H1 (cell line): Measurements from ENCODE around the gene RAPH1. TPM values are rescaled to one million over a fixed set of nuclear protein-coding genes. Genes with fewer than 3 reads are reported as not detected.

Source experiments
- CTCF ChIA-PET: fragments of 300-600 bp; sonication (Branson Sonifier 250); formaldehyde crosslinking; loops from one replicate; lab custom pipeline; 2021; ENCODE audit not compliant: partially characterized antibody; lab: Charles Lee
- POLR2A ChIA-PET: fragments of 300-600 bp; sonication (Branson Sonifier 250); formaldehyde crosslinking; loops from one replicate; lab custom pipeline; 2021; ENCODE audit warnings: inconsistent platforms; ENCODE audit not compliant: partially characterized antibody; lab: Charles Lee
- DNase-seq, 2 experiments: peaks; one replicate each; pipeline versions ENCODE4 v3.0.0 to v3.0.0-alpha.2; 2010 to 2022; ENCODE audit warnings: low spot score in 2 of 2, low read depth in 1 of 2, mixed read lengths in 1 of 2
- FAIRE-seq: peaks from 2 replicates; lab custom pipeline; 2011; peaks lifted over from hg19 to GRCh38; lab: Jason Lieb, UNC
- H2AFZ ChIP-seq: 2 replicates; pipeline ENCODE4 v1.8.1; 2012; ENCODE audit warnings: low read length, inconsistent platforms
- H2AK5ac ChIP-seq: 2 replicates; pipeline ENCODE4 v1.6.1; 2013; ENCODE audit warnings: low read depth, low read length
- H2BK120ac ChIP-seq: replicated peaks from 2 replicates; pipeline ENCODE3; 2013; ENCODE audit warnings: low read depth, low read length, inconsistent platforms
- H2BK12ac ChIP-seq: 2 replicates; pipeline ENCODE4 v1.6.1; 2013; ENCODE audit warnings: low read depth, low read length
- H2BK15ac ChIP-seq: 2 replicates; pipeline ENCODE4 v1.6.1; 2013; ENCODE audit warnings: low read length
- H2BK20ac ChIP-seq: 2 replicates; pipeline ENCODE4 v1.6.1; 2013; ENCODE audit warnings: low read length
- H2BK5ac ChIP-seq: 2 replicates; pipeline ENCODE4 v1.6.1; 2013; ENCODE audit warnings: low read depth, low read length
- H3K14ac ChIP-seq: 2 replicates; pipeline ENCODE4 v1.6.1; 2013; ENCODE audit warnings: inconsistent platforms; ENCODE audit not compliant: insufficient read length
- H3K18ac ChIP-seq: 2 replicates; pipeline ENCODE4 v1.6.1; 2013; ENCODE audit warnings: low read length; ENCODE audit errors: extremely low read depth
- H3K23ac ChIP-seq: 2 replicates; pipeline ENCODE4 v1.6.1; 2013; ENCODE audit warnings: inconsistent platforms; ENCODE audit not compliant: insufficient read length
- H3K23me2 ChIP-seq: 2 replicates; pipeline ENCODE4 v1.6.1; 2013; ENCODE audit warnings: low read depth, low read length
- H3K27ac ChIP-seq: 2 replicates; pipeline ENCODE4 v1.6.1; 2011; ENCODE audit warnings: low read depth, low read length, inconsistent platforms
- H3K27me3 ChIP-seq, 4 experiments: replicated peaks in 1 of 4; 1 replicate in 1 of 4; 2 replicates in 3 of 4; pipeline versions ENCODE4 v1.6.1 to v1.8.1; 2011 to 2013; ENCODE audit warnings: low read length in 3 of 4, mild to moderate bottlenecking in 3 of 4, inconsistent platforms in 2 of 4, mixed read lengths in 2 of 4, moderate library complexity in 1 of 4; ENCODE audit not compliant: control insufficient read depth in 3 of 4, insufficient read depth in 3 of 4; ENCODE audit errors: extremely low read depth in 1 of 4
- H3K36me3 ChIP-seq, 4 experiments: 2 replicates each; pipeline versions ENCODE4 v1.6.1 to v1.8.1; 2011 to 2013; ENCODE audit warnings: mild to moderate bottlenecking in 4 of 4, low read length in 3 of 4, moderate library complexity in 2 of 4, control low read depth in 1 of 4, inconsistent platforms in 1 of 4; ENCODE audit not compliant: insufficient read depth in 4 of 4, control insufficient read depth in 2 of 4
- H3K4ac ChIP-seq: replicated peaks from 2 replicates; pipeline ENCODE3; 2013; ENCODE audit warnings: low read length, low read depth, mixed read lengths, inconsistent platforms; ENCODE audit not compliant: insufficient read length
- H3K4me1 ChIP-seq, 4 experiments: replicated peaks in 1 of 4; 1 replicate in 1 of 4; 2 replicates in 3 of 4; pipeline versions ENCODE4 v1.6.1 to v1.8.1; 2011 to 2013; ENCODE audit warnings: low read length in 3 of 4, inconsistent platforms in 2 of 4, mixed read lengths in 1 of 4; ENCODE audit not compliant: insufficient read depth in 4 of 4, control insufficient read depth in 3 of 4
- H3K4me2 ChIP-seq, 2 experiments: 2 replicates each; pipeline versions ENCODE4 v1.6.1 to v1.8.1; 2011 to 2013; ENCODE audit warnings: low read depth in 2 of 2, low read length in 2 of 2, control low read depth in 1 of 2, inconsistent platforms in 1 of 2, mild to moderate bottlenecking in 1 of 2; ENCODE audit not compliant: insufficient read depth in 1 of 2
- H3K4me3 ChIP-seq, 4 experiments: fragments of 200-600, 300-600 bp in 1 of 4; sonication (generic), shearing (Covaris generic), sonication (Bioruptor Twin) in 1 of 4; 2 replicates each; pipeline versions ENCODE4 v1.5.1 to v1.8.1; 2011 to 2016; ENCODE audit warnings: low read length in 4 of 4, low read depth in 3 of 4, control low read depth in 2 of 4, inconsistent platforms in 2 of 4, mild to moderate bottlenecking in 2 of 4, mixed read lengths in 1 of 4, moderate library complexity in 1 of 4; ENCODE audit not compliant: insufficient read depth in 2 of 4; ENCODE audit errors: extremely low read depth in 1 of 4
- H3K56ac ChIP-seq: replicated peaks from 2 replicates; pipeline ENCODE3; 2013; ENCODE audit warnings: low read depth, mild to moderate bottlenecking, mixed read lengths, low read length, inconsistent platforms; ENCODE audit not compliant: insufficient read length
- H3K79me1 ChIP-seq: 2 replicates; pipeline ENCODE4 v1.6.1; 2013; ENCODE audit warnings: low read depth, low read length, control low read depth
- H3K79me2 ChIP-seq, 2 experiments: 2 replicates each; pipeline versions ENCODE4 v1.6.1 to v1.8.1; 2012 to 2013; ENCODE audit warnings: low read length in 2 of 2, mild to moderate bottlenecking in 2 of 2, inconsistent platforms in 1 of 2; ENCODE audit not compliant: insufficient read depth in 2 of 2, control insufficient read depth in 1 of 2
- H3K9ac ChIP-seq, 4 experiments: replicated peaks in 1 of 4; 1 replicate in 1 of 4; 2 replicates in 3 of 4; pipeline versions ENCODE4 v1.6.1 to v1.8.1; 2011 to 2013; ENCODE audit warnings: low read depth in 3 of 4, low read length in 3 of 4, control low read depth in 2 of 4, mild to moderate bottlenecking in 2 of 4, moderate library complexity in 2 of 4, inconsistent platforms in 1 of 4; ENCODE audit errors: extremely low read depth in 1 of 4
- H3K9me3 ChIP-seq, 2 experiments: 2 replicates each; pipeline versions ENCODE4 v1.6.1 to v1.8.1; 2012 to 2013; ENCODE audit warnings: mild to moderate bottlenecking in 2 of 2, moderate library complexity in 2 of 2, control low read depth in 1 of 2, inconsistent platforms in 1 of 2, low read depth in 1 of 2, low read length in 1 of 2, mixed read lengths in 1 of 2; ENCODE audit not compliant: insufficient read depth in 2 of 2
- H4K20me1 ChIP-seq, 2 experiments: replicated peaks in 1 of 2; 2 replicates each; pipeline versions ENCODE3 to v1.8.1; 2011 to 2013; ENCODE audit warnings: inconsistent platforms in 2 of 2, low read length in 2 of 2, mild to moderate bottlenecking in 1 of 2; ENCODE audit not compliant: insufficient read depth in 2 of 2, control insufficient read depth in 1 of 2
- H4K5ac ChIP-seq: 2 replicates; pipeline ENCODE4 v1.6.1; 2013; ENCODE audit warnings: low read length, low read depth, mixed read lengths, inconsistent platforms; ENCODE audit not compliant: insufficient read length
- H4K8ac ChIP-seq: 2 replicates; pipeline ENCODE4 v1.8.0; 2013; ENCODE audit warnings: mild to moderate bottlenecking, moderate library complexity, low read length, inconsistent platforms; ENCODE audit not compliant: insufficient read depth; ENCODE audit errors: extremely low read depth
- H4K91ac ChIP-seq: replicated peaks from 2 replicates; pipeline ENCODE3; 2013; ENCODE audit warnings: low read length, mixed read lengths, inconsistent platforms; ENCODE audit not compliant: insufficient read length
- MAFK ChIP-seq: IDR thresholded peaks from 2 replicates; pipeline ENCODE4 v1.6.1; 2012; ENCODE audit warnings: low read depth, mild to moderate bottlenecking, improper control_type of control experiment, low read length
- PHF8 ChIP-seq: fragments of 200-600 bp; sonication (generic); conservative IDR thresholded peaks from 2 replicates; pipeline ENCODE4 v1.7.1; 2012; ENCODE audit warnings: low read depth, mild to moderate bottlenecking, inconsistent platforms, low read length, moderate library complexity
- POLR2A ChIP-seq, 2 experiments: IDR thresholded peaks; 1 replicate in 1 of 2; 2 replicates in 1 of 2; pipeline ENCODE4 v1.6.1; 2011; ENCODE audit warnings: low read depth in 2 of 2, low read length in 2 of 2, mild to moderate bottlenecking in 2 of 2; ENCODE audit errors: control extremely low read depth in 1 of 2
- RBBP5 ChIP-seq: IDR thresholded peaks from 2 replicates; pipeline ENCODE4 v1.7.1; 2012; ENCODE audit warnings: low read depth, mild to moderate bottlenecking, inconsistent platforms, low read length, moderate library complexity, borderline replicate concordance
- SIN3A ChIP-seq, 2 experiments: IDR thresholded peaks in 1 of 2; conservative IDR thresholded peaks in 1 of 2; 2 replicates each; pipeline ENCODE4 v1.6.1; 2011 to 2012; ENCODE audit warnings: low read length in 2 of 2, improper control_type of control experiment in 1 of 2, low read depth in 1 of 2, mild to moderate bottlenecking in 1 of 2
- TBP ChIP-seq: IDR thresholded peaks from 2 replicates; pipeline ENCODE4 v1.6.1; 2011; ENCODE audit warnings: low read depth, low read length, improper control_type of control experiment
- TCF12 ChIP-seq: IDR thresholded peaks from 2 replicates; pipeline ENCODE4 v1.6.1; 2011; ENCODE audit warnings: low read depth, mild to moderate bottlenecking, low read length
- WGBS, 2 experiments: shearing (Covaris generic) in 1 of 2; methylation state at CpG; one replicate each; pipeline versions ENCODE4 v1.1.6 to v1.1.7; 2013 to 2015; ENCODE audit warnings: low lambda C conversion rate in 2 of 2, mixed read lengths in 2 of 2, inconsistent platforms in 1 of 2, low coverage in 1 of 2, missing lambda C conversion rate in 1 of 2; ENCODE audit not compliant: insufficient replicate concordance in 2 of 2, insufficient coverage in 1 of 2, insufficient read length in 1 of 2; ENCODE audit errors: extremely low coverage in 1 of 2, missing lambda C conversion rate in 1 of 2; 5-methylcytosine and 5-hydroxymethylcytosine counted together
- polyA plus RNA-seq, 7 experiments: library from polyadenylated mRNA; depleted of rRNA in 3 of 7; stranded (reverse) in 5 of 7; unstranded in 2 of 7; fragments of >200 nt in 5 of 7; fragments of 200-250 nt in 2 of 7; gene quantifications; 1 replicate in 5 of 7; 2 replicates in 1 of 7; 4 replicates in 1 of 7; pipeline versions ENCODE4 v1.2.1 to v1.2.3, GENCODE V29; 2011 to 2013; ENCODE audit warnings: missing spikeins in 2 of 7, mixed read lengths in 2 of 7
- total RNA-seq: library from RNA; stranded (reverse); fragmentation: NEBNext Ultra II Directional; extraction: Animal tissue kit (Norgen Biotek cat#: 25700); gene quantifications from 2 replicates; pipeline ENCODE4 v1.2.1, GENCODE V29; 2021

Gene RAPH1
- total and polyA plus RNA-seq, 2 of the 8 experiments (the other 6 are each of a cell fraction or from before 2014, with no cell fraction given): 3.8 to 27.4 TPM

DNA sequence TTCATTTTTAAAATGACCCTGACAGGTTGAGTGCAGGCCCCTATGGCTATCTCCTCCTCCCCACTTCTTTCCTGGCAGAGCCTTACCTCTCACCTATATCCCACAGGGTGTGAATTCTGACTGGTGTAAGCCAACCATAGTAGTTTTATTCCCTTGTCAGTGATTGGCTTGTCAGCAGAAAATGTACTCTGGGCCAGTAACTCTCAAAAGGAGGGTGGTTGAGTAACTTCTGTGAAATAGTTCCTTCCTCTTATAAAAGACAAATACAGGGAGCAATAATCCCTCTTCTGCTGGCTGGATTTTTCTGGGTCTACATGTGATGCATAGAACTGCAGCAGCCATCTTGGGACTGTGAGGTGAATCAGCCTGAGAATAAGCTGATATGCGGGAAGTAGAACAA, 83.4 kb downstream of the RAPH1 start:
- Histone ChIP-seq H2AK5ac (no peak overlapping the region), H3K4ac (no peak overlapping the region), H3K27ac (no peak overlapping the region), H3K36me3 (peaks cover 0 to 38% (median 0%) of the 10 kb centered on the region in 4 experiments; a peak in 5 of 8 replicates), H3K9me3 (no peaks in the 10 kb centered on the region), H4K5ac (no peak overlapping the region), H3K27me3 (no peaks in the 10 kb centered on the region), H3K14ac (no peak overlapping the region), H2BK20ac (no peak overlapping the region), H2BK12ac (no peak overlapping the region), H3K18ac (no peak overlapping the region), H4K8ac (no peak overlapping the region), H3K23me2 (no peaks in the 10 kb centered on the region), H3K79me2 (no peaks in the 10 kb centered on the region), H3K4me3 (no peak overlapping the region), H3K79me1 (no peaks in the 10 kb centered on the region), H2BK15ac (no peak overlapping the region), H2BK120ac (no peak overlapping the region), H4K91ac (no peak overlapping the region), H3K4me2 (no peak overlapping the region), H3K56ac (no peak overlapping the region), H3K23ac (no peak overlapping the region), H2AFZ (no peak overlapping the region)
- ChIA-PET CTCF (interaction anchor here (1.6 kb wide), 1 partner anchor 22 kb away, joined by 4 read pairs; no protein-coding TSS in a partner anchor), POLR2A (no interaction called here)
- DNase-seq (no peak), FAIRE-seq (no peak)
- 100% methylated on average over 1 of the region's 1 CpG; no CpG with 5 or more reads in 1 of the 2 experiments for WGBS, 2 experiments
- TF ChIP-seq MAFK (no peak), RBBP5 (no peak), SIN3A (conservative IDR thresholded peaks at IDR 0.05 in 1 of 2, IDR thresholded peaks at IDR 0.05 in 1 of 2; ENCODE audit: low read depth in 1 of 2, low read length in 2 of 2) (no peak), TBP (no peak), TCF12 (no peak), POLR2A (IDR thresholded peaks at IDR 0.05; ENCODE audit: control extremely low read depth in 1 of 2, low read depth in 2 of 2, low read length in 2 of 2) (no peak), PHF8 (no peak)
- TF ChIP-seq, all 59 proteins: peak for 0
- Histone ChIP-seq H3K9ac (no peak overlapping the region), H4K20me1 (no peaks in the 10 kb centered on the region), H2BK5ac (no peak overlapping the region), H3K4me1 (no peaks in the 10 kb centered on the region)
